H9 (cell line): Measurements from ENCODE around the gene MINDY2. TPM values are rescaled to one million over a fixed set of nuclear protein-coding genes. Genes with fewer than 3 reads are reported as not detected.

Source experiments
- DNase-seq: peaks from one replicate; pipeline ENCODE4 v3.0.0-alpha.2; 2017
- H2AFZ ChIP-seq: one replicate; pipeline ENCODE4 v1.6.1; 2013; ENCODE audit warnings: mild to moderate bottlenecking, low read length, control low read depth, moderate library complexity
- H2AK5ac ChIP-seq: 2 replicates; pipeline ENCODE4 v1.6.1; 2013; ENCODE audit warnings: low read length, control low read depth, mixed read lengths; ENCODE audit not compliant: insufficient read length
- H2BK120ac ChIP-seq: one replicate; pipeline ENCODE4 v1.6.1; 2013; ENCODE audit warnings: low read depth, mild to moderate bottlenecking, low read length, control low read depth, inconsistent platforms; ENCODE audit not compliant: poor library complexity, severe bottlenecking
- H2BK12ac ChIP-seq: 2 replicates; pipeline ENCODE4 v1.6.1; 2013; ENCODE audit warnings: low read length, control low read depth, mixed read lengths, low read depth; ENCODE audit not compliant: insufficient read length
- H2BK15ac ChIP-seq: 2 replicates; pipeline ENCODE4 v1.6.1; 2013; ENCODE audit warnings: low read depth, low read length, control low read depth
- H2BK20ac ChIP-seq: one replicate; pipeline ENCODE4 v1.6.1; 2013; ENCODE audit warnings: low read depth, mild to moderate bottlenecking, low read length, control low read depth, inconsistent platforms; ENCODE audit not compliant: poor library complexity, severe bottlenecking
- H2BK5ac ChIP-seq: 2 replicates; pipeline ENCODE4 v1.6.1; 2013; ENCODE audit warnings: low read length, control low read depth, mixed read lengths; ENCODE audit not compliant: insufficient read length
- H3K14ac ChIP-seq: 2 replicates; pipeline ENCODE4 v1.6.1; 2013; ENCODE audit warnings: low read length, control low read depth; ENCODE audit not compliant: insufficient read depth
- H3K18ac ChIP-seq: 2 replicates; pipeline ENCODE4 v1.6.1; 2013; ENCODE audit warnings: low read depth, mild to moderate bottlenecking, mixed read lengths, low read length, control low read depth; ENCODE audit not compliant: insufficient read length
- H3K23ac ChIP-seq: 2 replicates; pipeline ENCODE4 v1.6.1; 2013; ENCODE audit warnings: low read length, control low read depth, mixed read lengths, low read depth; ENCODE audit not compliant: insufficient read length
- H3K23me2 ChIP-seq: 2 replicates; pipeline ENCODE4 v1.6.1; 2013; ENCODE audit warnings: low read depth, mild to moderate bottlenecking, mixed read lengths, low read length, control low read depth; ENCODE audit not compliant: insufficient read length, poor library complexity, severe bottlenecking
- H3K27ac ChIP-seq: 2 replicates; pipeline ENCODE4 v1.5.1; 2013; ENCODE audit warnings: low read length, control low read depth, mixed read lengths, low read depth; ENCODE audit not compliant: insufficient read length
- H3K27me3 ChIP-seq: 2 replicates; pipeline ENCODE4 v1.6.1; 2013; ENCODE audit warnings: low read length, control low read depth, inconsistent platforms; ENCODE audit not compliant: insufficient read depth
- H3K4ac ChIP-seq: 2 replicates; pipeline ENCODE4 v1.6.1; 2013; ENCODE audit warnings: low read depth, mild to moderate bottlenecking, control low read depth, inconsistent platforms, low read length, moderate library complexity
- H3K4me1 ChIP-seq: 2 replicates; pipeline ENCODE4 v1.6.1; 2013; ENCODE audit warnings: low read length, control low read depth, inconsistent platforms; ENCODE audit not compliant: insufficient read depth
- H3K4me2 ChIP-seq: 2 replicates; pipeline ENCODE4 v1.6.1; 2013; ENCODE audit warnings: low read length, control low read depth, mixed read lengths; ENCODE audit not compliant: insufficient read length, insufficient read depth
- H3K56ac ChIP-seq: 2 replicates; pipeline ENCODE4 v1.6.1; 2013; ENCODE audit warnings: low read depth, mild to moderate bottlenecking, mixed read lengths, low read length, control low read depth; ENCODE audit not compliant: insufficient read length
- H3K79me1 ChIP-seq: 2 replicates; pipeline ENCODE4 v1.6.1; 2013; ENCODE audit warnings: low read depth, mild to moderate bottlenecking, moderate library complexity, low read length, control low read depth, inconsistent platforms; ENCODE audit not compliant: insufficient read depth, poor library complexity, severe bottlenecking
- H3K79me2 ChIP-seq: 2 replicates; pipeline ENCODE4 v1.6.1; 2013; ENCODE audit warnings: low read length, control low read depth, inconsistent platforms; ENCODE audit not compliant: insufficient read depth
- H3K9ac ChIP-seq: 2 replicates; pipeline ENCODE4 v1.6.1; 2013; ENCODE audit warnings: low read length, control low read depth, mixed read lengths; ENCODE audit not compliant: insufficient read length; ENCODE audit errors: extremely low read depth
- H3K9me3 ChIP-seq: one replicate; pipeline ENCODE4 v1.6.1; 2013; ENCODE audit warnings: low read depth, low read length, inconsistent platforms; ENCODE audit not compliant: control insufficient read depth
- H3T11ph ChIP-seq: one replicate; pipeline ENCODE4 v1.6.1; 2013; ENCODE audit warnings: mild to moderate bottlenecking, low read length, control low read depth, inconsistent platforms
- H4K20me1 ChIP-seq: one replicate; pipeline ENCODE4 v1.6.1; 2013; ENCODE audit not compliant: control insufficient read depth, insufficient read length, insufficient read depth
- H4K5ac ChIP-seq: 2 replicates; pipeline ENCODE4 v1.6.1; 2013; ENCODE audit warnings: low read depth, mild to moderate bottlenecking, mixed read lengths, low read length, control low read depth; ENCODE audit not compliant: insufficient read length
- H4K8ac ChIP-seq: replicated peaks from 2 replicates; pipeline ENCODE4 v1.6.1; 2013; ENCODE audit warnings: low read length, control low read depth, mixed read lengths, low read depth; ENCODE audit not compliant: insufficient read length
- H4K91ac ChIP-seq: 2 replicates; pipeline ENCODE4 v1.6.1; 2013; ENCODE audit warnings: low read depth, mild to moderate bottlenecking, moderate library complexity, mixed read lengths, low read length, control low read depth; ENCODE audit not compliant: insufficient read length
- H3K27ac Mint-ChIP-seq, 3 experiments: 2 replicates in 2 of 3; 3 replicates in 1 of 3; pipeline ENCODE4 v1.8.0; 2020 to 2021; ENCODE audit warnings: mixed read lengths in 3 of 3, mild to moderate bottlenecking in 1 of 3, moderate library complexity in 1 of 3
- H3K27me3 Mint-ChIP-seq: 2 replicates; pipeline ENCODE4 v1.8.0; 2021; ENCODE audit warnings: low read depth, mild to moderate bottlenecking, moderate library complexity, mixed read lengths
- H3K36me3 Mint-ChIP-seq, 3 experiments: 2 replicates in 2 of 3; 3 replicates in 1 of 3; pipeline ENCODE4 v1.8.0; 2020 to 2021; ENCODE audit warnings: low read depth in 3 of 3, mixed read lengths in 3 of 3; ENCODE audit not compliant: insufficient read depth in 1 of 3
- H3K4me1 Mint-ChIP-seq, 2 experiments: 2 replicates each; pipeline ENCODE4 v1.8.0; 2020; ENCODE audit warnings: mixed read lengths in 2 of 2
- H3K4me3 Mint-ChIP-seq, 2 experiments: 2 replicates in 1 of 2; 3 replicates in 1 of 2; pipeline ENCODE4 v1.8.0; 2020 to 2021; ENCODE audit warnings: mild to moderate bottlenecking in 2 of 2, mixed read lengths in 2 of 2, moderate library complexity in 1 of 2
- H3K9me3 Mint-ChIP-seq, 2 experiments: 2 replicates in 1 of 2; 3 replicates in 1 of 2; pipeline ENCODE4 v1.8.0; 2020; ENCODE audit warnings: mild to moderate bottlenecking in 2 of 2, mixed read lengths in 2 of 2, moderate library complexity in 1 of 2
- WGBS: extraction: QIAGEN DNeasy Blood & Tissue Kit; methylation state at CpG from one replicate; pipeline ENCODE4 v1.1.7; 2013; ENCODE audit warnings: missing lambda C conversion rate, low lambda C conversion rate, mixed read lengths; ENCODE audit not compliant: insufficient read length; ENCODE audit errors: extremely low coverage; 5-methylcytosine and 5-hydroxymethylcytosine counted together
- total RNA-seq: library from RNA; stranded (reverse); gene quantifications from 2 replicates; pipeline ENCODE4 v1.2.1, GENCODE V29; 2021
- TF ChIP-seq, protein P1 (sequence below): fragments of 200-600 bp; sonication (generic); conservative IDR thresholded peaks from 3 replicates; pipeline ENCODE4 v1.8.0; 2021; ENCODE audit warnings: antibody characterized with exemption, mild to moderate bottlenecking

MINDY2 gene
- total RNA-seq, 1 experiment from 2014 or later, result 32.3 TPM

DNA sequence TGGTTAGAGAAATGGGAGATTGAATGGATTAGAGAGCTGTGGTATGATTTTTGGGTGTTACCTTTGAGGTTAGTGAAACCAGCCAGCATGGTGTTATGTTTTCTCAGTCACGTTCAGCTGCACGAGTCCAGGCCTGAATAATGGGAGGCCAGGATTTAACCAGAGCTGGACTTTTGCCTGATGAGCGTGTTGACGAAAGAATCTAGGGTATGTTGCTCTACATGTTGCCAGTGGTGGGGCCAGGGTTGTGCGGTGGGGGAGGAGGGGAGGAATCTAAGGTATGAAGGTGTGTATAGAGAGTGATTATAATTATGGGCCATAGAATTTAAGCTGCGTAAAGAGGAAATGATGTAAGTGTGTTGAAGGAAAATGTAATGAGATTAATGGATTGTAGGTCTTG is 22.8 kb downstream of the MINDY2 start:
- no peak overlapping the region for H3K4me2 ChIP-seq
- no peak overlapping the region for H3K27ac ChIP-seq
- no peak overlapping the region for H2BK15ac ChIP-seq
- no peak overlapping the region for H3K18ac ChIP-seq
- H2AK5ac ChIP-seq, result no peak overlapping the region
- no peak overlapping the region for H2BK5ac ChIP-seq
- no peak overlapping the region for H3K9ac ChIP-seq
- H3T11ph ChIP-seq, result no peak overlapping the region
- no peak overlapping the region for H3K4ac ChIP-seq
- H3K56ac ChIP-seq, result no peak overlapping the region
- H3K79me1 ChIP-seq, result no peaks in the 10 kb centered on the region
- H3K27me3 ChIP-seq, result no peaks in the 10 kb centered on the region
- TF ChIP-seq, protein P1, sequence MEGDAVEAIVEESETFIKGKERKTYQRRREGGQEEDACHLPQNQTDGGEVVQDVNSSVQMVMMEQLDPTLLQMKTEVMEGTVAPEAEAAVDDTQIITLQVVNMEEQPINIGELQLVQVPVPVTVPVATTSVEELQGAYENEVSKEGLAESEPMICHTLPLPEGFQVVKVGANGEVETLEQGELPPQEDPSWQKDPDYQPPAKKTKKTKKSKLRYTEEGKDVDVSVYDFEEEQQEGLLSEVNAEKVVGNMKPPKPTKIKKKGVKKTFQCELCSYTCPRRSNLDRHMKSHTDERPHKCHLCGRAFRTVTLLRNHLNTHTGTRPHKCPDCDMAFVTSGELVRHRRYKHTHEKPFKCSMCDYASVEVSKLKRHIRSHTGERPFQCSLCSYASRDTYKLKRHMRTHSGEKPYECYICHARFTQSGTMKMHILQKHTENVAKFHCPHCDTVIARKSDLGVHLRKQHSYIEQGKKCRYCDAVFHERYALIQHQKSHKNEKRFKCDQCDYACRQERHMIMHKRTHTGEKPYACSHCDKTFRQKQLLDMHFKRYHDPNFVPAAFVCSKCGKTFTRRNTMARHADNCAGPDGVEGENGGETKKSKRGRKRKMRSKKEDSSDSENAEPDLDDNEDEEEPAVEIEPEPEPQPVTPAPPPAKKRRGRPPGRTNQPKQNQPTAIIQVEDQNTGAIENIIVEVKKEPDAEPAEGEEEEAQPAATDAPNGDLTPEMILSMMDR, result no peak
- H2AFZ ChIP-seq, result no peak overlapping the region
- H2BK120ac ChIP-seq, result no peak overlapping the region
- H4K5ac ChIP-seq, result no peak overlapping the region
- H3K23ac ChIP-seq, result no peak overlapping the region
- 100% methylated on average over 1 of the region's 6 CpGs for whole genome bisulfite sequencing
- no peaks in the 10 kb centered on the region for H3K9me3 ChIP-seq
- H3K23me2 ChIP-seq, result no peaks in the 10 kb centered on the region
- no peaks in the 10 kb centered on the region for H3K79me2 ChIP-seq
- no peak for DNase-seq
- Mint-ChIP-seq H3K4me3 (no peak overlapping the region), H3K27me3 (no peaks in the 10 kb centered on the region; the same call in 1 of the 2 replicates), H3K9me3 (no peaks in the 10 kb centered on the region), H3K4me1 (peaks cover 0 to 4% of the 10 kb centered on the region in 2 experiments; a peak in 2 of 4 replicates), H3K36me3 (peaks cover 0 to 18% (median 10%) of the 10 kb centered on the region in 3 experiments; a peak in 6 of 7 replicates), H3K27ac (peak overlapping the region; percentile 5 to 63 (median 27); a peak in 4 of 7 replicates)
- no peaks in the 10 kb centered on the region for H4K20me1 ChIP-seq
- H3K4me1 ChIP-seq, result no peaks in the 10 kb centered on the region
- H2BK12ac ChIP-seq, result no peak overlapping the region
- H4K8ac ChIP-seq, result no peak overlapping the region
- no peak overlapping the region for H4K91ac ChIP-seq
- H2BK20ac ChIP-seq, result no peak overlapping the region
- no peak overlapping the region for H3K14ac ChIP-seq
